ENCODE measurements around the gene VCAM1. TPM values are rescaled to one million over a fixed set of nuclear protein-coding genes. Genes with fewer than 3 reads are reported as not detected.
"Not testable (repeated sequence)": the region's sequence is repeated elsewhere in the genome, so short reads cannot be mapped to it uniquely, and the experiment has no call there.

Gene VCAM1
- total RNA-seq, result 27.3 TPM
- long read RNA-seq, transcript VCAM1-202 (8 exons, 2,812 nt), result minor isoform, 8 of 55 reads
- long read RNA-seq, transcript VCAM1-201 (9 exons, 3,083 nt), result major isoform, 25 of 55 reads
- long read RNA-seq, partial matches to known transcripts, result 18 of 55 reads
- long read RNA-seq, other reads (novel, unspliced or antisense), result 2 of 55 reads

GRCh38 chr1:100719490-100719889 is at the start of gene VCAM1:
TSS of gene VCAM1 (plus strand) at chr1:100719742. CDS start at chr1:100719861, 119 bp downstream.
- DNase-seq (ENCODE audit: low spot score), result no peak

GRCh38 chr1:100670083-100670482 is 49.5 kb upstream of the VCAM1 start:
- DNase-seq (ENCODE audit: low spot score), result no peak

GRCh38 chr1:100671601-100672000 is 47.9 kb upstream of the VCAM1 start:
- DNase-seq (ENCODE audit: low spot score), result no peak

- DNase-seq (ENCODE audit: low spot score), result no peak
These were observed 35.8 kb upstream of the VCAM1 start for GRCh38 chr1:100683448-100684349.

- no peak for DNase-seq (ENCODE audit: low spot score)
These were observed 19.8 kb upstream of the VCAM1 start for GRCh38 chr1:100699744-100700143.

GRCh38 chr1:100700586-100700985 is 19.0 kb upstream of the VCAM1 start:
- no peak for DNase-seq (ENCODE audit: low spot score)

- no peak for DNase-seq (ENCODE audit: low spot score)
These were observed 16.5 kb upstream of the VCAM1 start for GRCh38 chr1:100703052-100703451.

- no peak for DNase-seq (ENCODE audit: low spot score)
These were observed 15.8 kb upstream of the VCAM1 start for GRCh38 chr1:100703716-100704115.

GRCh38 chr1:100704473-100704872 is 15.1 kb upstream of the VCAM1 start:
- no peak for DNase-seq (ENCODE audit: low spot score)

- DNase-seq (ENCODE audit: low spot score), result no peak
These were observed 13.2 kb upstream of the VCAM1 start for GRCh38 chr1:100706296-100706695.

GRCh38 chr1:100706856-100707255 is 12.7 kb upstream of the VCAM1 start:
- DNase-seq (ENCODE audit: low spot score), result no peak

GRCh38 chr1:100708476-100709062 is 11.0 kb upstream of the VCAM1 start:
- DNase-seq (ENCODE audit: low spot score), result no peak

GRCh38 chr1:100710906-100711682 is 8.4 kb upstream of the VCAM1 start:
- no peak for DNase-seq (ENCODE audit: low spot score)

GRCh38 chr1:100713027-100713426 is 6.5 kb upstream of the VCAM1 start:
- not testable (repeated sequence) for DNase-seq (ENCODE audit: low spot score)

GRCh38 chr1:100713626-100714025 is 5.9 kb upstream of the VCAM1 start:
- no peak for DNase-seq (ENCODE audit: low spot score)

GRCh38 chr1:100714599-100714998 is 4.9 kb upstream of the VCAM1 start:
- no peak for DNase-seq (ENCODE audit: low spot score)

GRCh38 chr1:100717218-100717617 is 2.3 kb upstream of the VCAM1 start:
- no peak for DNase-seq (ENCODE audit: low spot score)

GRCh38 chr1:100718581-100718980 is 961 bp upstream of the VCAM1 start:
- DNase-seq (ENCODE audit: low spot score), result no peak

- DNase-seq (ENCODE audit: low spot score), result no peak
These were observed 559 bp downstream of the VCAM1 start for GRCh38 chr1:100720101-100720500.

- DNase-seq (ENCODE audit: low spot score), result no peak
These were observed 1.2 kb downstream of the VCAM1 start for GRCh38 chr1:100720751-100721150.

GRCh38 chr1:100721526-100722207 is 2.1 kb downstream of the VCAM1 start:
- DNase-seq (ENCODE audit: low spot score), result no peak
